ENCODE data around the gene MSI2. TPM values are rescaled to one million over a fixed set of nuclear protein-coding genes. Genes with fewer than 3 reads are reported as not detected.

MSI2 gene
- total and polyA plus RNA-seq, 9 of the 15 experiments (the other 6 are each of a cell fraction or from before 2014, with no cell fraction given): 4.6 to 61.8 (median 42.4) TPM

- FAIRE-seq (no peak), ATAC-seq (no peak), DNase-seq (ENCODE audit: extremely low read depth in 1 of 4, low spot score in 3 of 4) (no peak)
- Histone ChIP-seq H3K9ac (ENCODE audit: insufficient read depth in 1 of 2, low read depth in 2 of 2, low read length in 2 of 2) (no peak overlapping the region), H4K20me1 (replicated peaks; ENCODE audit: control insufficient read depth, insufficient read depth, low read length) (peaks cover 12% of the 10 kb centered on the region), H3K27ac (ENCODE audit: extremely low read depth, low read depth, low read length) (no peak overlapping the region), H2AFZ (ENCODE audit: low read depth, low read length) (no peak overlapping the region), H3K36me3 (ENCODE audit: control insufficient read depth, insufficient read depth, low read length) (peaks cover 2% of the 10 kb centered on the region; the same call in 1 of the 3 replicates), H3K9me3 (replicated peaks; ENCODE audit: control insufficient read depth, insufficient read depth, low read depth, low read length) (no peaks in the 10 kb centered on the region), H3K9me1 (ENCODE audit: control insufficient read depth, insufficient read depth, low read length) (no peaks in the 10 kb centered on the region), H3K27me3 (ENCODE audit: control insufficient read depth in 2 of 2, insufficient read depth in 2 of 2, low read length in 2 of 2) (no peaks in the 10 kb centered on the region), H3K4me3 (no peak overlapping the region), H3K79me2 (ENCODE audit: control insufficient read depth, insufficient read depth, low read length) (peaks cover 5% of the 10 kb centered on the region; the same call in 1 of the 3 replicates), H3K4me1 (replicated peaks in 1 of 2; ENCODE audit: control insufficient read depth in 2 of 2, insufficient read depth in 2 of 2, low read length in 2 of 2) (peaks cover 29% of the 10 kb centered on the region in 2 experiments; a peak in 4 of 5 replicates), H3K4me2 (ENCODE audit: insufficient read depth, low read length) (no peak overlapping the region)
- WGBS (ENCODE audit: insufficient coverage, low coverage, missing lambda C conversion rate): 58% methylated on average over 1 of the region's 1 CpG
- in situ Hi-C loops (cut with MboI): no loop called here
- CTCF ChIA-PET (ENCODE audit: low intra/inter-chr PET ratio): no interaction called here
- no peak for TF ChIP-seq NUFIP1 (IDR thresholded peaks at IDR 0.05; ENCODE audit: partially characterized antibody)
- TF ChIP-seq GABPB1 (CRISPR knock-in tag; IDR thresholded peaks at IDR 0.05): no peak
- TF ChIP-seq CBX3 (IDR thresholded peaks at IDR 0.05; ENCODE audit: borderline replicate concordance in 1 of 2, low read length in 2 of 2): no peak
- TF ChIP-seq RFX1 (IDR thresholded peaks at IDR 0.05): peak; percentile 85
- no peak for TF ChIP-seq U2AF1 (optimal IDR thresholded peaks at IDR 0.05; ENCODE audit: low read depth, low read length)
- no peak for TF ChIP-seq ZEB2 (IDR thresholded peaks at IDR 0.05)
- no peak for TF ChIP-seq ZNF316 (IDR thresholded peaks at IDR 0.05)
- no TSS peak for BruUV-seq (replicated peaks)
- POLR2A ChIA-PET: no interaction called here
- intact Hi-C loops (cut with micrococcal nuclease): no loop called here
Measured at GRCh38 chr17:57555636-57556175, 299.4 kb downstream of the MSI2 start.

GRCh38 chr17:57556320-57556719 is 300.0 kb downstream of the MSI2 start:
- WGBS (ENCODE audit: insufficient coverage, low coverage, missing lambda C conversion rate): 74% methylated on average over 5 of the region's 5 CpGs
- POLR2A ChIA-PET: interaction anchor here (1.3 kb wide), 1 partner anchor 19 kb away, joined by 3 read pairs; no protein-coding TSS in a partner anchor
- Histone ChIP-seq H3K4me1 (replicated peaks in 1 of 2; ENCODE audit: control insufficient read depth in 2 of 2, insufficient read depth in 2 of 2, low read length in 2 of 2) (peaks cover 29% of the 10 kb centered on the region in 2 experiments; a peak in 4 of 5 replicates), H3K9me1 (ENCODE audit: control insufficient read depth, insufficient read depth, low read length) (no peaks in the 10 kb centered on the region), H3K79me2 (ENCODE audit: control insufficient read depth, insufficient read depth, low read length) (peaks cover 5% of the 10 kb centered on the region; the same call in 1 of the 3 replicates), H3K9ac (ENCODE audit: insufficient read depth in 1 of 2, low read depth in 2 of 2, low read length in 2 of 2) (no peak overlapping the region), H3K27me3 (ENCODE audit: control insufficient read depth in 2 of 2, insufficient read depth in 2 of 2, low read length in 2 of 2) (no peaks in the 10 kb centered on the region), H3K27ac (ENCODE audit: extremely low read depth, low read depth, low read length) (no peak overlapping the region), H3K9me3 (replicated peaks; ENCODE audit: control insufficient read depth, insufficient read depth, low read depth, low read length) (no peaks in the 10 kb centered on the region), H3K4me3 (no peak overlapping the region), H4K20me1 (replicated peaks; ENCODE audit: control insufficient read depth, insufficient read depth, low read length) (peaks cover 12% of the 10 kb centered on the region), H3K36me3 (ENCODE audit: control insufficient read depth, insufficient read depth, low read length) (peaks cover 2% of the 10 kb centered on the region; the same call in 1 of the 3 replicates), H3K4me2 (ENCODE audit: insufficient read depth, low read length) (no peak overlapping the region), H2AFZ (ENCODE audit: low read depth, low read length) (no peak overlapping the region)
- FAIRE-seq: no peak
- in situ Hi-C loops (cut with MboI): no loop called here
- intact Hi-C loops (cut with micrococcal nuclease): no loop called here
- ATAC-seq: no peak
- CTCF ChIA-PET (ENCODE audit: low intra/inter-chr PET ratio): no interaction called here
- BruUV-seq (replicated peaks): no TSS peak
- DNase-seq (ENCODE audit: extremely low read depth in 1 of 4, low spot score in 3 of 4): no peak
- TF ChIP-seq TAF15 (IDR thresholded peaks at IDR 0.05; ENCODE audit: low read depth, low read length) (no peak), NR0B1 (IDR thresholded peaks at IDR 0.05; ENCODE audit: partially characterized antibody) (no peak)

All from K562 (cell line).